ENCODE results near the gene PRAMEF12. TPM values are rescaled to one million over a fixed set of nuclear protein-coding genes. Genes with fewer than 3 reads are reported as not detected.

Gene PRAMEF12
- total and polyA plus RNA-seq, 8 donors, result not detected

DNA sequence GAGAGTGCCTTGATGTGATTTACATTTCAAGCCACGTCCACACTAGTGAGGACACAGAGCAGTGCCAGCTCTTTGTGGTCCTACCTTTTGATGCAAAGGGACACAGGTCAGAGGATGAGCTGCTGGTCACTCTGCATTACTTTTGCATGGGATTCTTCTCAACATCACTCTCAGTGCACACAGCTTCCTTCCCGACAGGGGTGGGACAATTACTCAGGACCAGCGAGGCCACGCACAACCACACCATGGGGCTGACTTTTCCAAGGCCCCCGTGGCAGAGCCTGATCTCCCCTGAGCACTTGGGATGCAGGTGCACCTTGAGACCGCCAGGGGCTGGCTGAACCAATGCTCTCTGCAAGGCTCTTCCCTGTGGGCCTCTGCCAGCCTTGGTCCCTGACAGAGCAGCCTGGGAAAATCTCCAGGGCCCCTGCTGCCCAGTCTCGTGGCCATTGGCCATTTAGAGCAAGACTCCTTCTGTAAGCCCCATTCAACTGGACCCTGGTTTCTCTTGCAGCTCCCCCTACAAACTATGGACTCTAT, 13.2 kb upstream of the PRAMEF12 start:
- TF ChIP-seq, protein P1, sequence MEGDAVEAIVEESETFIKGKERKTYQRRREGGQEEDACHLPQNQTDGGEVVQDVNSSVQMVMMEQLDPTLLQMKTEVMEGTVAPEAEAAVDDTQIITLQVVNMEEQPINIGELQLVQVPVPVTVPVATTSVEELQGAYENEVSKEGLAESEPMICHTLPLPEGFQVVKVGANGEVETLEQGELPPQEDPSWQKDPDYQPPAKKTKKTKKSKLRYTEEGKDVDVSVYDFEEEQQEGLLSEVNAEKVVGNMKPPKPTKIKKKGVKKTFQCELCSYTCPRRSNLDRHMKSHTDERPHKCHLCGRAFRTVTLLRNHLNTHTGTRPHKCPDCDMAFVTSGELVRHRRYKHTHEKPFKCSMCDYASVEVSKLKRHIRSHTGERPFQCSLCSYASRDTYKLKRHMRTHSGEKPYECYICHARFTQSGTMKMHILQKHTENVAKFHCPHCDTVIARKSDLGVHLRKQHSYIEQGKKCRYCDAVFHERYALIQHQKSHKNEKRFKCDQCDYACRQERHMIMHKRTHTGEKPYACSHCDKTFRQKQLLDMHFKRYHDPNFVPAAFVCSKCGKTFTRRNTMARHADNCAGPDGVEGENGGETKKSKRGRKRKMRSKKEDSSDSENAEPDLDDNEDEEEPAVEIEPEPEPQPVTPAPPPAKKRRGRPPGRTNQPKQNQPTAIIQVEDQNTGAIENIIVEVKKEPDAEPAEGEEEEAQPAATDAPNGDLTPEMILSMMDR (IDR thresholded peaks at IDR 0.05), result no peak
- WGBS, 2 donors, result 44 to 46% methylated on average over 7 of the region's 7 CpGs
- Histone ChIP-seq H3K27ac (no peak overlapping the region), H3K36me3 (no peaks in the 10 kb centered on the region), H3K9me3 (no peaks in the 10 kb centered on the region), H3K27me3 (no peaks in the 10 kb centered on the region), H3K4me3 (no peak overlapping the region), H3K4me1 (no peaks in the 10 kb centered on the region)
- intact Hi-C loops (cut with DNase I), result no loop called here
- no peak for FAIRE-seq
- DNase-seq, result no peak
- ATAC-seq, result no peak

DNA sequence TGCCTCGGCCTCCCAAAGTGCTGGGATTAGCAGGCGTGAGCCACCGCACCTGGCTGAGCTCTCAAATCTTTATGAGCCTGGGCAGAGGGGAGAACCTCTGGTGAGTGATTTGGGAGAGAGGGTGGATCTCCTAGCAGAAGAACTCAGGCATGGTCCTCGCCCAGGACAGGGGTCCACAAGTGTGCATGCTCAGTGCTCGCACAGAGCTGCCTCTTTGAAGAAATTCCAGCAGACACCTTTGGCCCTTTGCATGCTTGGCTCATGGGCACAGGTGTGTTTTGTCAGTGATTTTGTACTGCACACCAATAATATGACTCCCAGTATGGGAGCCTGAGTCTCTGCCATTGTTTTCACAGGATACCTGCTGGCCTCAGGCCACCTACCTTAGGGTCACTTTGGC, 11.8 kb upstream of the PRAMEF12 start:
- Histone ChIP-seq H3K36me3 (no peaks in the 10 kb centered on the region), H3K27me3 (no peaks in the 10 kb centered on the region), H3K27ac (no peak overlapping the region), H3K4me1 (no peaks in the 10 kb centered on the region), H3K9me3 (no peaks in the 10 kb centered on the region), H3K4me3 (no peak overlapping the region)
- 54 to 81% methylated on average over 5 of the region's 5 CpGs for WGBS, 2 donors
- ATAC-seq, result no peak
- TF ChIP-seq, protein P1 (IDR thresholded peaks at IDR 0.05), result no peak
- DNase-seq, result no peak
- FAIRE-seq, result no peak
- intact Hi-C loops (cut with DNase I), result no loop called here

DNA sequence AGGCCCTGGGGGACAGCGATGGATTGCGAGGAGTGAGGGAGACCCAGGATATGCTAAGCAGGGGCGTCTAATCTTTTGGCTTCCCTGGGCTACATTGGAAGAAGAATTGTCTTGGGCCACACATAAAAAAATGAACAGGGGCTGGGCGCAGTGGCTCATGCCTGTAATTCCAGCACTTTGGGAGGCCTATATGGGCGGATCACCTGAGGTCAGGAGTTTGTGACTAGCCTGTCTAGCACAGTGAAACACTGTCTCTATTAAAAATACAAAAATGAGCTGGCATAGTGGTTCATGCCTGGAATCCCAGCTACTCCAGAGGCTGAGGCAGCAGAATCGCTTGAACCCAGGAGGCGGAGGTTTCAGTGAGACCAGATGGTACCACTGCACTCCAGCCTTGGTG, 10.8 kb upstream of the PRAMEF12 start:
- FAIRE-seq, result no peak
- 65 to 74% methylated on average over 7 of the region's 7 CpGs for WGBS, 2 donors
- intact Hi-C loops (cut with DNase I), result no loop called here

DNA sequence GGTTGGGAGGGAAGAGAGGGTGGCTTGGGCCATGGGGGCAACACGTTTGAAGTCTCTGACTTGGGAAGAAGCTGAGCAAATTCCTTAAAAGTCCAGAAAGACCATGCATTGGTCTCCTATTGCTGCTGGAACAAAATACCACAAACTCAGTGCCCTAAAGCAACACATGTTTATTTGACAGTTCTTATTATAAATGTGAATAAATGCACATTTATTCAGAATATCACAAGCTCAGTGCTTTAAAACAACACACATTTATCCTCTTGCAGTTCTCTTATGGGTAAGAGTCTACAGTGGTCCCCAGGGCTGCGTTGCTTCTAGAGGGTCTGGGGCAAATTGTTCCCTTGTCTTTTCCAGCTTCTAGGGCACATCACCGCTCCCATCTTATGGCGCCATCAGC, 10.1 kb upstream of the PRAMEF12 start:
- no peaks in the 10 kb centered on the region for H3K9me3 ChIP-seq
- H3K36me3 ChIP-seq, result no peaks in the 10 kb centered on the region
- TF ChIP-seq, protein P1 (IDR thresholded peaks at IDR 0.05), result no peak
- 52 to 60% methylated on average over 4 of the region's 4 CpGs for WGBS, 2 donors
- no peaks in the 10 kb centered on the region for H3K27me3 ChIP-seq
- ATAC-seq (no peak), DNase-seq (no peak), FAIRE-seq (no peak)
- no peaks in the 10 kb centered on the region for H3K4me1 ChIP-seq
- H3K4me3 ChIP-seq, result no peak overlapping the region
- intact Hi-C loops (cut with DNase I), result no loop called here
- no peak overlapping the region for H3K27ac ChIP-seq

More for the DNA sequence above, 10.8 kb upstream of the PRAMEF12 start:
- H3K4me3 ChIP-seq, result no peak overlapping the region
- ATAC-seq (no peak), DNase-seq (no peak)
- no peak overlapping the region for H3K27ac ChIP-seq
- no peaks in the 10 kb centered on the region for H3K36me3 ChIP-seq
- TF ChIP-seq, protein P1 (IDR thresholded peaks at IDR 0.05), result no peak
- H3K9me3 ChIP-seq, result no peaks in the 10 kb centered on the region
- H3K27me3 ChIP-seq, result no peaks in the 10 kb centered on the region
- H3K4me1 ChIP-seq, result no peaks in the 10 kb centered on the region

DNA sequence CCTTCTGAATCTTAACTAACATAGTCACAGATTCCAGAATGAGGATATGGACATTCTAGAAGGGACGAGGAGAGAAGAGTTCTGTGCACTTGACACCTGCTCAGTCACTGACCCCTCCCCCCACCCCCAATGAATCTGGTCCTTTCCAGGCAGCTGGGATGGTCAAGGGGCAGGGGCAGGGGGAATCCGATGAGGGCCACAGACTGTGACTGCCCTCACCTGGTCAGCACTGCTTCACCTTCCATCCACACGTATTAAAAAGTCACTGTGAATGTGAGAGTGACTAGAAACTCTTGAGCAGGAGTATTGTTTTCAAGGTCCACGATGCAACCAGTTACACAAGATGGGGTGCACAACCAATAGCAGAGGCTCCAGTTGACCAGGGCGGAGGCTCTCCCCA, 9.5 kb upstream of the PRAMEF12 start:
- TF ChIP-seq, protein P1 (IDR thresholded peaks at IDR 0.05), result no peak
- no peaks in the 10 kb centered on the region for H3K9me3 ChIP-seq

More for the DNA sequence above, 9.5 kb upstream of the PRAMEF12 start:
- Histone ChIP-seq H3K27me3 (no peaks in the 10 kb centered on the region), H3K27ac (no peak overlapping the region), H3K4me3 (no peak overlapping the region), H3K36me3 (no peaks in the 10 kb centered on the region), H3K4me1 (no peaks in the 10 kb centered on the region)
- FAIRE-seq, result no peak
- intact Hi-C loops (cut with DNase I), result no loop called here
- ATAC-seq, result no peak
- WGBS, 2 donors, result 45 to 51% methylated on average over 5 of the region's 5 CpGs
- DNase-seq, result no peak

Measured in pancreas (tissue), 10 donors.